GM12874 (cell line): ENCODE data around the gene SYNJ1.

Experiments used
- TF ChIP-seq, protein P1 (sequence below): IDR thresholded peaks from 2 replicates; pipeline ENCODE4 v1.5.1; 2011; ENCODE audit warnings: low read depth, mild to moderate bottlenecking, control low read depth, low read length, moderate library complexity; ENCODE audit not compliant: insufficient read depth

SYNJ1 gene

DNA sequence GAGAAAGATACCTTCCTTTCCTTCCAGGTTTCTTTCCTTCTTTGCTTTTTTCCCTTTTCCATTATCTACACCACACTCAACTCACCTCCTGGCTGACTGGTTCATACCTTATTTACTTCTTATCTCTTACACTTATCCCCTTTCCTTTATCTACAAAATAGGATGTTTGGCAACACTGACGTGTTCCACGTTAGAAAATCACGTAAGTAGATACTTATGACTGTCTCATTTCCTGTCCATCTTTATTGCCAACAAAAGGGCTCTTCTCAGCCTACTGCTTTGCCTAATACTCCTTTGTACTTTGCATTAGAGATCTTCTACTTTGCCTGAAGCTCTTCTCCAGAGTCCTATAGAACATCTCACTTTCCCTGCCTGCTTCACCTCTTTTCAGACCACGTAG lies 25.1 kb downstream of the SYNJ1 start:
- TF ChIP-seq, protein P1, sequence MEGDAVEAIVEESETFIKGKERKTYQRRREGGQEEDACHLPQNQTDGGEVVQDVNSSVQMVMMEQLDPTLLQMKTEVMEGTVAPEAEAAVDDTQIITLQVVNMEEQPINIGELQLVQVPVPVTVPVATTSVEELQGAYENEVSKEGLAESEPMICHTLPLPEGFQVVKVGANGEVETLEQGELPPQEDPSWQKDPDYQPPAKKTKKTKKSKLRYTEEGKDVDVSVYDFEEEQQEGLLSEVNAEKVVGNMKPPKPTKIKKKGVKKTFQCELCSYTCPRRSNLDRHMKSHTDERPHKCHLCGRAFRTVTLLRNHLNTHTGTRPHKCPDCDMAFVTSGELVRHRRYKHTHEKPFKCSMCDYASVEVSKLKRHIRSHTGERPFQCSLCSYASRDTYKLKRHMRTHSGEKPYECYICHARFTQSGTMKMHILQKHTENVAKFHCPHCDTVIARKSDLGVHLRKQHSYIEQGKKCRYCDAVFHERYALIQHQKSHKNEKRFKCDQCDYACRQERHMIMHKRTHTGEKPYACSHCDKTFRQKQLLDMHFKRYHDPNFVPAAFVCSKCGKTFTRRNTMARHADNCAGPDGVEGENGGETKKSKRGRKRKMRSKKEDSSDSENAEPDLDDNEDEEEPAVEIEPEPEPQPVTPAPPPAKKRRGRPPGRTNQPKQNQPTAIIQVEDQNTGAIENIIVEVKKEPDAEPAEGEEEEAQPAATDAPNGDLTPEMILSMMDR: no peak

DNA sequence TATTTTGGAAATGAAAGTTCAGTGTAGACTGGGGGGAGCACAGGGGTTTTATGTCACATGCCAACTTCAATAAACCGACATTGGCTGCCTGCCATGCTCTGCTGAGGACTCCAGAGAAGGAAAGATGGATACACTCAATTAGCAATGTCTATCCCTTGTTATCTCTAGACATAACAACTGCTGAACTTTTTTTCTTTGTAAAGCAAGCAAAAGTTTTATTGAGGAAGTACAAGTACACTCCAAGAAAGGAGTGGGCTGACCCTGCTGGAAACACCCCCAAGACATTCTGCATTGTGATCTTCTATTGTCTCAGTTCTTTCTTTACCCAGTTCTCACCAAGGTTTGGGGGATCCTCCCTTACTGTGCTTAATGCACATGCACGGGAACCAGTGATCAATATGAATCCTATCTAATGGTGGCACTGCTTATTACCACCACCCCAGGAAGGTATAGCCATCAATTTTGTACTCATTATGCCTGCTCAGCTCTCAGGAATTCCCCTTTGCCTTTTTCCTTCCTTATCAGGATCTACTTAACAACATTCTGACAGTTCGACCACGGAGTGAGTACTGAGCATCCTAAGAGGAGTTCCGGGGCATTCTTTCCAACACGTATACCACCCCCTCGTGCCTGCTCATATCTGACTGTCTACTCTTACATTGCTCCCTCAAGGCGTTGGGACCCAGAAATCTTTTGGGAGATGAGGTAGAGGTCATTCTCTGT lies 28.7 kb downstream of the SYNJ1 start:
- TF ChIP-seq, protein P1: no peak

DNA sequence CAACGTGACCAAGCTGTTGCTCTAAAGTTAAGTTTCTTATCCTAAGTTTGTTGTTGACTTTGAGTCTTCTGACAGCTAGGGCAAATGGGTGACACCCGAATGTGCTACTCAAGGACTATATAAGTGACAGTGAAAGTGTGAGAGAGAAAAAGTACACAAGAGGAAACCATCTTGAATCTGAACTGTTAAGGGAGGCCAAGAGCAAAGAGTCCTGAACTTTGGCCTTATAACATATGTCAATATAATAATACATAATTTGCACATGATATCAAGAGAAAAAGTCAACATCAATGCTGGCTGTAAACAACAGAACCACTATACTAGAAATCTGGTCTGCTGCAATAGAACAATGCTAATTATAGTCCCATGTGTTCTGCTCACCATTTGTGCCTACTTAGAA lies 29.5 kb downstream of the SYNJ1 start:
- TF ChIP-seq, protein P1: no peak

DNA sequence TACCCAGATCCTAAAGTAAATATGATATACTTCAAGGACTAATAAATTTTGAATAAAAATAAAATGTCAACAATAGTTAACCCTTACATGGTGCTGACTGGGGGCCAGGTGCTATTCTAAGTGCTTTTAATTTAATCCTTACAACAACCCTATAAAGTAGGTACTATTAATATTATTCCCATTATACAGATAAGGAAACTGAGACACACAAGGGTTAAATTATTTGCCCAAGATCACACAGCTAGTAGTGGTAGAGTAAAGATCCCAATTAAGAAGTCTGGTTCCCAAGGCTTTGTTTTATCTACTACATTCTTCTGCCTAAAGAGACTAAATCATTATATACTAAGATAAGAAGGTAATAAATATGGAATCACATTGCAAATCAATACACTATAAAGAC lies 34.2 kb downstream of the SYNJ1 start:
- TF ChIP-seq, protein P1: no peak

DNA sequence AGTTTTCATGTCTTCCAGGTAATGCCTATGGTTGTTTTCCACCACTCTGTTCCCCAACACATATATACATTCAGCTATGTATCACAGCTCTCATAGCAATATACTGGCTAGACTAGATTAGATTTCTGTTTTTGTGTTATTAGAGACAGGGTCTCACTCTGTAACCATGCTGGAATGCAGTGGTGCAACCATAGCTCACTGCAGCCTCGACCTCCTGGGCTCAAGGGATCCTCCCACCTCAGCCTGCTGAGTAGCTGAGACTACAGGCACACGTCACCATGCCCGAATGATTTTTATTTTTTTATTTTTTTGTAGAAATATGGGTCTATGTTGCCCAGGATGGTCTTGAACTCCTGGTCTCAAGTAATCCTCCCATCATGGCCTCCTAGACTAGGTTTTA lies 37.7 kb downstream of the SYNJ1 start:
- TF ChIP-seq, protein P1: no peak

DNA sequence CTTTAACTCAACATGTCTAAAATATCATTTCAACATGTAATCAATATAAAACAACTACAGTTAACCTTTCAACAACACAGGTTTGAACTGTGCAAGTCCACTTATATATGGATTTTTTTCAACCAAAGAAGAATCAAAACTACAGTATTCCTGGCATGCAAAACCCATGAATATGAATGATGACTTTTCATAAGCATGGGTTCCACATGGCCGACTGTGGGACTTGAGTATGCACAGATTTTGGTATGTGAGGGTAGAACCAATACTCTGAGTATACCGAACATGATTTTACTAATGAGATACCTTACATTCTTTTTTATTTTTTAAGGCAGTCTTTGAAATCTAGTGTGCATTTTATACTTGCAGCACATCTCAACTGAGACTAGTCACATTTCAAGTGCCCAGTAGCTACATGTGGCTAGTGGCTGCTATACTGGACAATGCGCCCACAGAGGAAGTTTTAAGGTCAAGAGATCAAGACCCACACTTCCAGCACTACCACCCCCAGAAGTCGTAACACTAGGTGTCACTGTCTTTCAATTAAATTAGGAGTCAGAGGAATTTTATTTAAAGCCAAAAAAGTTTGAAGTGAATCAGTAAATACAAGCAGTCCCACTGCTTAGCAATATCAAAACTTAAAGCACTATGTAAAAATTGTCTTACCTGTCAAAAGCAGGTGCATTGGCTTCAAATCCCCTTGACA lies 40.0 kb downstream of the SYNJ1 start:
- TF ChIP-seq, protein P1: no peak

DNA sequence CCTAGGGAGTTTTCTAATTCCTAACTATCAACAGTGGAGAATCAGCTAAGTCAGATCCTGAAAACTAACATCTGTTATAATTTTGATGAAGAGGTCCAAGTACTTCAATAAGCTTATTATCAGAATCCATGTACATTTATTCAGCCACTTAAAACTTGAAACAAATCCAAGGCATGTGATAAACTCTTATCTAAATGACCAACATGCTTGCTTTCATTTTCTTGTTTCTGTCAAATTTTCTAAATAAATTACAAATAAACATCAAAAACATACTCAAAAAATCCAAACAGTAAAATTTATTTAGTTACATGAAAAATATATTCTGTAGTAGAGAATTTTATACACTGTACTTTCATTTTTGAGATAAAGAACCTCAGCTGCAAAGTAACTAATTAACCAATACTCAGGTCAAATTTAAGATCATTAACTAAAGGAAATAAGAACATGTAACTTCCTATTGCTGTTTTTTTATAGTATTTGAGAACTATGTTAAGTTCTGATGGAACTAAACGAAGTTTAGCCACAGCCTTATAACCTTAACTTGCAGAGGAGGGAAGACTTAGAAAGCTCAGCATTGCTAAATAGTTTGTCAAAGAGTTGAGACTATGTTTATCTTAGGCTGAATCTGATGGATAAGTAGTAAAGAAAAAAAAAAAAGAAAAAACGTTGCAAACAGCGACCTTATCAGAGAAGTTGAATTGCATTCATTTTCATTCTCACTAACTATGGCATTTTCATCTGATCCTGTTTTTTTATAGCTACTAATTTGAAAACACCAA lies 44.9 kb downstream of the SYNJ1 start:
- TF ChIP-seq, protein P1: no peak
